ENCODE results near the gene CCDC9B.
A peak's percentile ranks its signal among the peaks of the same experiment; 100 is the strongest.

The CCDC9B gene

GRCh38 chr15:40329804-40330203 is 10.9 kb downstream of the CCDC9B start:
- no peak for DNase-seq (ENCODE audit: low spot score)

- no peak for DNase-seq (ENCODE audit: low spot score)
These were observed 12.0 kb downstream of the CCDC9B start for GRCh38 chr15:40328751-40329150.

GRCh38 chr15:40328176-40328575 is 12.6 kb downstream of the CCDC9B start:
- DNase-seq (ENCODE audit: low spot score): no peak

- DNase-seq (ENCODE audit: low spot score): no peak
These were observed 13.3 kb downstream of the CCDC9B start for GRCh38 chr15:40327457-40327856.

GRCh38 chr15:40325700-40326099 is 15.0 kb downstream of the CCDC9B start:
- DNase-seq (ENCODE audit: low spot score): no peak

GRCh38 chr15:40325188-40325587 is 15.6 kb downstream of the CCDC9B start:
- no peak for DNase-seq (ENCODE audit: low spot score)

GRCh38 chr15:40323953-40324937 is 16.5 kb downstream of the CCDC9B start:
- no peak for DNase-seq (ENCODE audit: low spot score)

GRCh38 chr15:40323239-40323952 is 17.3 kb downstream of the CCDC9B start, which contains the start of gene INAFM2:
Gene INAFM2 (plus strand): TSS chr15:40323692. CDS start chr15:40324056, 364 bp downstream.
- DNase-seq (ENCODE audit: low spot score): peak; percentile 92

GRCh38 chr15:40322531-40323238 is 18.1 kb downstream of the CCDC9B start:
- DNase-seq (ENCODE audit: low spot score): no peak

- DNase-seq (ENCODE audit: low spot score): peak; percentile 80
These were observed 19.8 kb downstream of the CCDC9B start for GRCh38 chr15:40320931-40321371.

- no peak for DNase-seq (ENCODE audit: low spot score)
These were observed 20.3 kb downstream of the CCDC9B start for GRCh38 chr15:40320409-40320808.

GRCh38 chr15:40317580-40317979 is 23.2 kb downstream of the CCDC9B start:
- no peak for DNase-seq (ENCODE audit: low spot score)

GRCh38 chr15:40316931-40317330 is 23.8 kb downstream of the CCDC9B start:
- DNase-seq (ENCODE audit: low spot score): no peak

- no peak for DNase-seq (ENCODE audit: low spot score)
These were observed 25.9 kb downstream of the CCDC9B start for GRCh38 chr15:40314723-40315276.

GRCh38 chr15:40313531-40314398 is 27.0 kb downstream of the CCDC9B start:
- DNase-seq (ENCODE audit: low spot score): peak; percentile 68

- DNase-seq (ENCODE audit: low spot score): no peak
These were observed 28.2 kb downstream of the CCDC9B start for GRCh38 chr15:40312370-40313158.

GRCh38 chr15:40310993-40311392 is 29.7 kb downstream of the CCDC9B start:
- DNase-seq (ENCODE audit: low spot score): no peak

- peak; percentile 68 for DNase-seq (ENCODE audit: low spot score)
These were observed 30.5 kb downstream of the CCDC9B start for GRCh38 chr15:40310001-40310959.

- DNase-seq (ENCODE audit: low spot score): no peak
These were observed 31.3 kb downstream of the CCDC9B start for GRCh38 chr15:40309344-40309862.
